ENCODE results near the gene GCGR.

DNA sequence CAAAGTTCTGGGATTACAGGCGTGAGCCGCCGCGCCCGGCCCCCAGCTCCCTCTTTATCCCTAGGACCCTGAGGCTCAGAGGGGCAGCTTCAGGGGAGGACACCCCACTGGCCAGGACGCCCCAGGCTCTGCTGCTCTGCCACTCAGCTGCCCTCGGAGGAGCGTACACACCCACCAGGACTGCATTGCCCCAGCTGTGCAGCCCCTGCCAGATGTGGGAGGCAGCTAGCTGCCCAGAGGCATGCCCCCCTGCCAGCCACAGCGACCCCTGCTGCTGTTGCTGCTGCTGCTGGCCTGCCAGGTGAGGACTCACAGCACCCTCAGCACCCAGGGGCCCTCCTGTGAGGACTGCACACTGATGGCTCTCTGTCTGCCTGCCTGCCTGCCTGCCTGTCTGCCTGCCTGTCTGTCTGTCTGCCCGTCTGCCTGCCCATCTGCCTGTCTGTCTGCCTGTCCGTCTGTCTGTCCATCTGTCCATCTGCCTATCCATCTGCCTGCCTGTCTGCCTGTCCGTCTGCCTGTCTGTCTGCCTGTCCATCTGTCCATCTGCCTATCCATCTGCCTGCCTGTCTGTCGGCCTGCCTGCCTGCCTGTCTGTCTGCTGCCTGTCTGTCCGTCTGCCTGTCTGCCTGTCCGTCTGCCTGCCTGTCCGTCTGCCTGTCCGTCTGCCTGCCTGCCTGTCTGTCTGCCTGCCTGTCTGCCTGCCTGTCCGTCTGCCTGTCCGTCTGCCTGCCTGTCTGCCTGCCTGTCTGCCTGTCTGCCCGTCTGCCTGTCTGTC, 5.0 kb downstream of the GCGR start:
- no peak for TF ChIP-seq POLR2A (IDR thresholded peaks at IDR 0.05; ENCODE audit: low read length)
- no peak for TF ChIP-seq GATA1 (IDR thresholded peaks at IDR 0.05; ENCODE audit: low read depth, low read length)
